Panc1 (cell line): ENCODE results near the gene RNU1-2. TPM values are rescaled to one million over a fixed set of nuclear protein-coding genes. Genes with fewer than 3 reads are reported as not detected.
"Not testable (repeated sequence)": the region's sequence is repeated elsewhere in the genome, so short reads cannot be mapped to it uniquely, and the experiment has no call there.

Experiments
- ATAC-seq: fragments of 200-7000 bp; cut with Tn5 transposase; 2 replicates; pipeline ENCODE4 v1.9.1; 2020; ENCODE audit warnings: mild to moderate bottlenecking, moderate library complexity
- BruUV-seq: library from RNA; stranded (reverse); fragments of 400-500 nt; replicated peaks from 2 replicates; lab custom pipeline; 2021; lab: Mats Ljungman, UMichigan
- CTCF ChIA-PET: fragments of 300-600 bp; sonication (Branson Sonifier 250); formaldehyde crosslinking; loops from one replicate; lab custom pipeline; 2022; ENCODE audit warnings: antibody characterized with exemption; lab: Charles Lee
- POLR2A ChIA-PET: fragments of 300-600 bp; sonication (Branson Sonifier 250); formaldehyde crosslinking; loops from one replicate; lab custom pipeline; 2022; ENCODE audit warnings: antibody characterized with exemption; lab: Charles Lee
- DNase-seq: peaks from one replicate; pipeline ENCODE4 v3.0.0-alpha.2; 2010; ENCODE audit warnings: low read depth, low spot score
- H3K27ac ChIP-seq: 2 replicates; pipeline ENCODE4 v1.5.1; 2011; ENCODE audit warnings: mild to moderate bottlenecking, low read length, inconsistent platforms
- H3K27me3 ChIP-seq: fragments of 200-500 bp; sonication (Bioruptor generic); 2 replicates; pipeline ENCODE4 v1.6.0; 2014; ENCODE audit warnings: low read length, inconsistent platforms; ENCODE audit not compliant: control insufficient read depth, insufficient read depth
- H3K36me3 ChIP-seq: fragments of 200-500 bp; sonication (Bioruptor generic); 2 replicates; pipeline ENCODE4 v1.5.1; 2014; ENCODE audit warnings: inconsistent platforms, mild to moderate bottlenecking, low read length, moderate library complexity; ENCODE audit not compliant: control insufficient read depth, insufficient read depth
- H3K4me1 ChIP-seq: 2 replicates; pipeline ENCODE4 v1.5.1; 2011; ENCODE audit warnings: inconsistent platforms, mild to moderate bottlenecking, low read length, moderate library complexity; ENCODE audit not compliant: control insufficient read depth, insufficient read depth
- H3K4me3 ChIP-seq, 2 experiments: 2 replicates each; pipeline ENCODE4 v1.5.1; 2011 to 2012; ENCODE audit warnings: low read depth in 2 of 2, low read length in 2 of 2, mild to moderate bottlenecking in 2 of 2, inconsistent platforms in 1 of 2, moderate library complexity in 1 of 2
- H3K9me3 ChIP-seq: fragments of 200-500 bp; sonication (Bioruptor generic); 2 replicates; pipeline ENCODE4 v1.5.1; 2014; ENCODE audit warnings: low read depth, mild to moderate bottlenecking, inconsistent platforms, low read length, moderate library complexity; ENCODE audit not compliant: control insufficient read depth, insufficient read depth
- CTCF ChIP-seq: fragments of 450-650 bp; IDR thresholded peaks from 2 replicates; pipeline ENCODE4 v1.5.1; 2017; ENCODE audit warnings: mild to moderate bottlenecking
- POLR2AphosphoS5 ChIP-seq: IDR thresholded peaks from 2 replicates; pipeline ENCODE4 v1.6.1; 2012; ENCODE audit warnings: mild to moderate bottlenecking, low read depth, low read length, moderate library complexity
- REST ChIP-seq, 2 experiments: IDR thresholded peaks; 2 replicates each; pipeline ENCODE4 v1.6.1; 2011 to 2012; ENCODE audit warnings: low read depth in 2 of 2, control low read depth in 1 of 2, low read length in 1 of 2, mild to moderate bottlenecking in 1 of 2, moderate library complexity in 1 of 2; ENCODE audit not compliant: insufficient read depth in 1 of 2
- SIN3A ChIP-seq: IDR thresholded peaks from 2 replicates; pipeline ENCODE4 v1.6.1; 2012; ENCODE audit warnings: low read depth, mild to moderate bottlenecking, low read length, moderate library complexity, borderline replicate concordance; ENCODE audit not compliant: insufficient read depth
- TCF7L2 ChIP-seq: IDR thresholded peaks from 2 replicates; pipeline ENCODE4 v1.6.1; 2011; ENCODE audit warnings: mild to moderate bottlenecking, low read depth, low read length, inconsistent platforms
- in situ Hi-C: cut with HindIII; loops from 2 replicates; pipeline ENCODE4 v1.10.0; 2016; ENCODE audit warnings: low sequenced_read_pairs, low pct_unique_long_range_greater_than_20kb
- intact Hi-C: fragments of 100-400 bp; cut with micrococcal nuclease; formaldehyde crosslinking; loops from one replicate; pipeline ENCODE4 v1.10.0; 2022; ENCODE audit not compliant: unreplicated experiment
- total RNA-seq: library from RNA; stranded (reverse); gene quantifications from one replicate; pipeline ENCODE4 v1.2.1, GENCODE V29; 2021; ENCODE audit not compliant: unreplicated experiment

RNU1-2 gene
- total RNA-seq, 1 experiment from 2014 or later: 1,290 TPM

GRCh38 chr1:16886860-16887605 lies 8.7 kb upstream of the RNU1-2 start:
- Histone ChIP-seq H3K4me3 (no peak overlapping the region), H3K4me1 (no peaks in the 10 kb centered on the region), H3K27ac (no peak overlapping the region), H3K36me3 (no peaks in the 10 kb centered on the region), H3K9me3 (no peaks in the 10 kb centered on the region), H3K27me3 (no peaks in the 10 kb centered on the region; the same call in none of the 2 replicates)
- intact Hi-C loops: no loop called here
- ChIA-PET POLR2A (no interaction called here), CTCF (no interaction called here)
- ATAC-seq (no peak), DNase-seq (no peak)
- in situ Hi-C loops: no loop called here
- no TSS peak for BruUV-seq
- TF ChIP-seq SIN3A (no peak), TCF7L2 (no peak), POLR2AphosphoS5 (no peak), CTCF (no peak), REST (IDR thresholded peaks at IDR 0.05; ENCODE audit: insufficient read depth in 1 of 2, low read depth in 2 of 2, low read length in 1 of 2) (no peak)

GRCh38 chr1:16888860-16889816 lies 6.6 kb upstream of the RNU1-2 start:
- ATAC-seq: peak; percentile 98
- no peaks in the 10 kb centered on the region for H3K9me3 ChIP-seq
- intact Hi-C loops (no loop called here), in situ Hi-C loops (no loop called here)
- H3K4me1 ChIP-seq: no peaks in the 10 kb centered on the region
- CTCF ChIA-PET: interaction anchor here (1.0 kb wide), 1 partner anchor 269 kb away, joined by 3 read pairs; no protein-coding TSS in a partner anchor
- DNase-seq: peak; percentile 87
- H3K36me3 ChIP-seq: no peaks in the 10 kb centered on the region
- BruUV-seq: TSS peak; percentile 92
- TF ChIP-seq TCF7L2 (0 out of 2 replicates have a peak, but pooled peaks have one; percentile 17), CTCF (peak; percentile 58), SIN3A (0 out of 2 replicates have a peak, but pooled peaks have one; percentile 18), POLR2AphosphoS5 (peak; percentile 36; the same call in 1 of the 2 replicates), REST (IDR thresholded peaks at IDR 0.05; ENCODE audit: insufficient read depth in 1 of 2, low read depth in 2 of 2, low read length in 1 of 2) (no peak)
- POLR2A ChIA-PET: no interaction called here
- H3K4me3 ChIP-seq: peak overlapping the region; percentile 70 to 81
- H3K27me3 ChIP-seq: no peaks in the 10 kb centered on the region; the same call in 1 of the 2 replicates
- H3K27ac ChIP-seq: peak overlapping the region; percentile 96

GRCh38 chr1:16890539-16891021 lies 5.2 kb upstream of the RNU1-2 start:
- H3K36me3 ChIP-seq, H3K27me3 ChIP-seq, BruUV-seq, DNase-seq, H3K27ac ChIP-seq, H3K4me3 ChIP-seq, ATAC-seq, POLR2A ChIA-PET, in situ Hi-C loops, intact Hi-C loops, H3K9me3 ChIP-seq, H3K4me1 ChIP-seq: not testable (repeated sequence)
- CTCF ChIA-PET: interaction anchor here (0.7 kb wide), 1 partner anchor 299 kb away, joined by 4 read pairs; no protein-coding TSS in a partner anchor
